Endothelial cell of umbilical vein (primary cell): ENCODE results near the gene MCM6. TPM values are rescaled to one million over a fixed set of nuclear protein-coding genes. Genes with fewer than 3 reads are reported as not detected.

Experiments used
- BruUV-seq: library from RNA; stranded (reverse); fragments of 400-500 nt; replicated peaks from 2 replicates; lab custom pipeline; 2021; lab: Mats Ljungman, UMichigan
- CTCF ChIA-PET: fragments of 300-600, 350-600 bp; sonication (Branson Sonifier 250); formaldehyde crosslinking; loops from one replicate; lab custom pipeline; 2021; ENCODE audit warnings: antibody characterized with exemption, inconsistent platforms; lab: Charles Lee
- POLR2A ChIA-PET: fragments of 300-600, 350-600 bp; sonication (Branson Sonifier 250); formaldehyde crosslinking; loops from one replicate; lab custom pipeline; 2021; ENCODE audit warnings: antibody characterized with exemption, inconsistent platforms; lab: Charles Lee
- DNase-seq: peaks from one replicate; pipeline ENCODE4 v3.0.0-alpha.2; 2011; ENCODE audit warnings: low read depth, low spot score
- FAIRE-seq: peaks from 2 replicates; lab custom pipeline; 2011; peaks lifted over from hg19 to GRCh38; lab: Jason Lieb, UNC
- H2AFZ ChIP-seq: 2 replicates; pipeline ENCODE4 v1.6.0; 2012; ENCODE audit warnings: low read depth, low read length, control low read depth, inconsistent platforms
- H3K27ac ChIP-seq: 2 replicates; pipeline ENCODE4 v1.5.1; 2011; ENCODE audit warnings: low read depth, mild to moderate bottlenecking, control low read depth, low read length, moderate library complexity; ENCODE audit not compliant: insufficient read depth
- H3K27me3 ChIP-seq, 2 experiments: 2 replicates each; pipeline versions ENCODE4 v1.6.0 to v1.6.1; 2011; ENCODE audit warnings: low read length in 2 of 2, mixed read lengths in 1 of 2; ENCODE audit not compliant: control insufficient read depth in 2 of 2, insufficient read depth in 2 of 2
- H3K36me3 ChIP-seq, 2 experiments: 2 replicates in 1 of 2; 3 replicates in 1 of 2; pipeline ENCODE4 v1.5.1; 2011; ENCODE audit warnings: low read length in 2 of 2, mild to moderate bottlenecking in 1 of 2, moderate library complexity in 1 of 2; ENCODE audit not compliant: control insufficient read depth in 2 of 2, insufficient read depth in 2 of 2; ENCODE audit errors: extremely low read depth in 1 of 2
- H3K4me1 ChIP-seq: 3 replicates; pipeline ENCODE4 v1.5.1; 2011; ENCODE audit warnings: mild to moderate bottlenecking, low read length; ENCODE audit not compliant: control insufficient read depth, insufficient read depth; ENCODE audit errors: extremely low read depth
- H3K4me2 ChIP-seq: 2 replicates; pipeline ENCODE4 v1.6.1; 2011; ENCODE audit warnings: low read length, control low read depth, mixed read lengths; ENCODE audit not compliant: insufficient read depth
- H3K4me3 ChIP-seq, 3 experiments: fragments of 200-600 bp in 1 of 3; sonication (generic), shearing (Covaris generic) in 1 of 3; replicated peaks in 1 of 3; 2 replicates each; pipeline ENCODE4 v1.5.1; 2011 to 2016; ENCODE audit warnings: control low read depth in 3 of 3, low read length in 3 of 3, mild to moderate bottlenecking in 2 of 3, inconsistent platforms in 1 of 3, low read depth in 1 of 3, moderate library complexity in 1 of 3; ENCODE audit not compliant: insufficient read depth in 1 of 3
- H3K79me2 ChIP-seq: 2 replicates; pipeline ENCODE4 v1.6.0; 2012; ENCODE audit warnings: low read length, inconsistent platforms; ENCODE audit not compliant: control insufficient read depth, insufficient read depth
- H3K9ac ChIP-seq: replicated peaks from 2 replicates; pipeline ENCODE3; 2011; ENCODE audit warnings: low read length, control low read depth; ENCODE audit not compliant: insufficient read depth; ENCODE audit errors: extremely low read depth
- H3K9me1 ChIP-seq: replicated peaks from 3 replicates; pipeline ENCODE4 v1.6.0; 2011; ENCODE audit warnings: mild to moderate bottlenecking, low read length; ENCODE audit not compliant: control insufficient read depth, insufficient read depth; ENCODE audit errors: extremely low read depth
- H3K9me3 ChIP-seq: replicated peaks from 2 replicates; pipeline ENCODE4 v1.5.1; 2012; ENCODE audit warnings: low read length, inconsistent platforms; ENCODE audit not compliant: control insufficient read depth, insufficient read depth
- H4K20me1 ChIP-seq: replicated peaks from 2 replicates; pipeline ENCODE3; 2011; ENCODE audit warnings: mild to moderate bottlenecking, low read length; ENCODE audit not compliant: control insufficient read depth, insufficient read depth; ENCODE audit errors: extremely low read depth
- CTCF ChIP-seq, 2 donors: IDR thresholded peaks; 1 replicate in 1 of 2; 2 replicates in 1 of 2; pipeline ENCODE4 v1.5.1; 2011; ENCODE audit warnings: low read length in 2 of 2, mild to moderate bottlenecking in 2 of 2, moderate library complexity in 2 of 2, control low read depth in 1 of 2, inconsistent platforms in 1 of 2, low read depth in 1 of 2; ENCODE audit not compliant: insufficient read depth in 1 of 2; ENCODE audit errors: extremely low read depth in 1 of 2
- EZH2 ChIP-seq: IDR thresholded peaks from 2 replicates; pipeline ENCODE4 v1.6.1; 2012; ENCODE audit warnings: borderline replicate concordance, low read depth, mild to moderate bottlenecking, moderate library complexity, low read length, inconsistent platforms; ENCODE audit not compliant: severe bottlenecking
- FOS ChIP-seq: IDR thresholded peaks from 2 replicates; pipeline ENCODE4 v1.6.1; 2011; ENCODE audit warnings: mild to moderate bottlenecking, low read length, moderate library complexity, borderline replicate concordance; ENCODE audit not compliant: insufficient read depth
- GATA2 ChIP-seq: IDR thresholded peaks from 2 replicates; pipeline ENCODE4 v1.7.0; 2011; ENCODE audit warnings: low read depth, mild to moderate bottlenecking, moderate library complexity, mixed read lengths, low read length; ENCODE audit not compliant: insufficient read length, insufficient read depth
- JUN ChIP-seq: IDR thresholded peaks from 2 replicates; pipeline ENCODE4 v1.6.1; 2011; ENCODE audit warnings: borderline replicate concordance, low read depth; ENCODE audit not compliant: insufficient read length, insufficient read depth
- MYC ChIP-seq: IDR thresholded peaks from one replicate; pipeline ENCODE4 v1.6.1; 2011; ENCODE audit warnings: mild to moderate bottlenecking, low read depth, low read length
- POLR2A ChIP-seq: IDR thresholded peaks from 2 replicates; pipeline ENCODE4 v1.6.1; 2012; ENCODE audit warnings: low read depth, mild to moderate bottlenecking, control low read depth, low read length
- POLR2AphosphoS5 ChIP-seq: IDR thresholded peaks from 2 replicates; pipeline ENCODE4 v1.6.1; 2012; ENCODE audit warnings: low read depth, mild to moderate bottlenecking, control low read depth, low read length, moderate library complexity; ENCODE audit not compliant: insufficient read depth
- dilution Hi-C: fragments of 300-500 bp; cut with MboI; formaldehyde crosslinking; loops from one replicate; pipeline ENCODE4 v1.15.0; 2019; ENCODE audit warnings: low sequenced_read_pairs; ENCODE audit not compliant: extremely low pct_ligation_motif_present
- intact Hi-C: fragments of 100-400 bp; cut with micrococcal nuclease; formaldehyde crosslinking; loops from one replicate; pipeline ENCODE4 v1.10.0; 2022
- polyA plus RNA-seq, 4 experiments: library from polyadenylated mRNA; depleted of rRNA in 3 of 4; stranded (reverse) in 3 of 4; unstranded in 1 of 4; fragments of >200 nt; gene quantifications; 2 replicates each; pipeline versions ENCODE4 v1.2.1 to v1.2.3, GENCODE V29; 2011 to 2012; ENCODE audit warnings: missing spikeins in 1 of 4
- total RNA-seq: library from RNA; stranded (reverse); gene quantifications from 2 replicates; pipeline ENCODE4 v1.2.3, GENCODE V29; 2021
- TF ChIP-seq, protein P1 (sequence below): IDR thresholded peaks from 2 replicates; pipeline ENCODE4 v1.6.1; 2011; ENCODE audit not compliant: insufficient read depth, insufficient read length

The MCM6 gene
- total and polyA plus RNA-seq, 2 donors (not counting 3 experiments of a cell fraction or from before 2014, with no cell fraction given): 20.6 to 52.6 TPM

GRCh38 chr2:135840601-135841000 lies 35.6 kb downstream of the MCM6 start:
- intact Hi-C loops (no loop called here), dilution Hi-C loops (no loop called here)
- Histone ChIP-seq H2AFZ (no peak overlapping the region), H3K9me3 (no peaks in the 10 kb centered on the region), H3K27me3 (no peaks in the 10 kb centered on the region), H3K4me1 (peaks cover 8% of the 10 kb centered on the region), H3K27ac (no peak overlapping the region), H3K36me3 (peaks cover 0 to 3% of the 10 kb centered on the region in 2 experiments), H3K9ac (no peak overlapping the region), H3K9me1 (no peaks in the 10 kb centered on the region), H3K79me2 (no peaks in the 10 kb centered on the region), H3K4me3 (no peak overlapping the region), H3K4me2 (no peak overlapping the region), H4K20me1 (no peaks in the 10 kb centered on the region)
- ChIA-PET CTCF (interaction anchor here (0.7 to 3.0 kb wide), 3 partner anchors 38 to 836 kb away, joined by 3 to 19 read pairs (median 3); no protein-coding TSS in a partner anchor), POLR2A (interaction anchor here (0.6 kb wide), 1 partner anchor 333 kb away, joined by 4 read pairs; no protein-coding TSS in a partner anchor)
- DNase-seq (peak; percentile 35), FAIRE-seq (peak; percentile 12)
- BruUV-seq: TSS peak; percentile 54
- TF ChIP-seq EZH2: no peak
- no peak for TF ChIP-seq CTCF (IDR thresholded peaks at IDR 0.05; ENCODE audit: extremely low read depth in 1 of 2, insufficient read depth in 1 of 2, low read depth in 1 of 2, low read length in 2 of 2)
- TF ChIP-seq, protein P1, sequence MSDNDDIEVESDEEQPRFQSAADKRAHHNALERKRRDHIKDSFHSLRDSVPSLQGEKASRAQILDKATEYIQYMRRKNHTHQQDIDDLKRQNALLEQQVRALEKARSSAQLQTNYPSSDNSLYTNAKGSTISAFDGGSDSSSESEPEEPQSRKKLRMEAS: no peak
- no peak for TF ChIP-seq MYC
- TF ChIP-seq FOS: no peak
- no peak for TF ChIP-seq POLR2AphosphoS5
- TF ChIP-seq JUN: no peak
- no peak for TF ChIP-seq GATA2
- TF ChIP-seq POLR2A: no peak
